ENCODE data around the gene BICD1.
"Not testable (repeated sequence)": the region's sequence is repeated elsewhere in the genome, so short reads cannot be mapped to it uniquely, and the experiment has no call there.

Gene BICD1

GRCh38 chr12:32249777-32250176 is 143.1 kb downstream of the BICD1 start:
- DNase-seq = no peak

- no peak for DNase-seq
Observed at GRCh38 chr12:32252199-32253073, 145.8 kb downstream of the BICD1 start.

- no peak for DNase-seq
Observed at GRCh38 chr12:32253154-32253790, 146.6 kb downstream of the BICD1 start.

- no peak for DNase-seq
Observed at GRCh38 chr12:32254260-32254956, 147.8 kb downstream of the BICD1 start.

GRCh38 chr12:32255588-32255987 is 148.9 kb downstream of the BICD1 start:
- DNase-seq = no peak

- DNase-seq = no peak
Observed at GRCh38 chr12:32257695-32258496, 151.2 kb downstream of the BICD1 start.

- no peak for DNase-seq
Observed at GRCh38 chr12:32260696-32261095, 154.0 kb downstream of the BICD1 start.

GRCh38 chr12:32261638-32262037 is 155.0 kb downstream of the BICD1 start:
- DNase-seq = no peak

GRCh38 chr12:32264961-32265360 is 158.3 kb downstream of the BICD1 start:
- DNase-seq = no peak

GRCh38 chr12:32265456-32265855 is 158.8 kb downstream of the BICD1 start:
- DNase-seq = no peak

- DNase-seq = no peak
Observed at GRCh38 chr12:32265951-32266350, 159.3 kb downstream of the BICD1 start.

- no peak for DNase-seq
Observed at GRCh38 chr12:32266756-32267155, 160.1 kb downstream of the BICD1 start.

GRCh38 chr12:32270818-32271710 is 164.4 kb downstream of the BICD1 start:
- no peak for DNase-seq

GRCh38 chr12:32272465-32272864 is 165.8 kb downstream of the BICD1 start:
- DNase-seq = no peak

- no peak for DNase-seq
Observed at GRCh38 chr12:32273063-32273522, 166.4 kb downstream of the BICD1 start.

GRCh38 chr12:32273712-32274111 is 167.1 kb downstream of the BICD1 start:
- DNase-seq = no peak

GRCh38 chr12:32274665-32275064 is 168.0 kb downstream of the BICD1 start:
- no peak for DNase-seq

GRCh38 chr12:32275520-32275919 is 168.9 kb downstream of the BICD1 start:
- DNase-seq = not testable (repeated sequence)

- no peak for DNase-seq
Observed at GRCh38 chr12:32277774-32278173, 171.1 kb downstream of the BICD1 start.

- no peak for DNase-seq
Observed at GRCh38 chr12:32281098-32281497, 174.5 kb downstream of the BICD1 start.

- no peak for DNase-seq
Observed at GRCh38 chr12:32284561-32284960, 177.9 kb downstream of the BICD1 start.

GRCh38 chr12:32285021-32285420 is 178.4 kb downstream of the BICD1 start:
- DNase-seq = no peak
